Measurements from ENCODE around the gene PPIP5K1.

PPIP5K1 gene

DNA sequence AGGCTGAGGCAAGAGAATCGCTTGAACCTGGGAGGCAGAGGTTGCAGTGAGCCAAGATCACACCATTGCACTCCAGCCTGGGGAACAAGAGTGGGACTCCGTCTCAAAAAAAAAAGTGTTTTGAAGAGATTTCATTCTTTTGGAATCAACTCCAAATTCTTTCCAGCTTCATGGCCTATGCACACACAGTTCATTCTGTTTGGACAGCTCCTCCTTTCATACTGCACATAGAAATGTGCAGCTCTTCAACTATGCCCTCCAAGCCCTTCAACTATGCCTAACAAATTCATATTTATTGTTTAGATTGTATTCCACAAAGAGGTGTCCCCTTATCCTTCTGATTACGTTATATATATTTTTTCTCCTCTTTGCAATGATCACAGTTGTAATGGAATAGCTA lies 101.2 kb downstream of the PPIP5K1 start:
- DNase-seq (ENCODE audit: low read depth) = no peak

DNA sequence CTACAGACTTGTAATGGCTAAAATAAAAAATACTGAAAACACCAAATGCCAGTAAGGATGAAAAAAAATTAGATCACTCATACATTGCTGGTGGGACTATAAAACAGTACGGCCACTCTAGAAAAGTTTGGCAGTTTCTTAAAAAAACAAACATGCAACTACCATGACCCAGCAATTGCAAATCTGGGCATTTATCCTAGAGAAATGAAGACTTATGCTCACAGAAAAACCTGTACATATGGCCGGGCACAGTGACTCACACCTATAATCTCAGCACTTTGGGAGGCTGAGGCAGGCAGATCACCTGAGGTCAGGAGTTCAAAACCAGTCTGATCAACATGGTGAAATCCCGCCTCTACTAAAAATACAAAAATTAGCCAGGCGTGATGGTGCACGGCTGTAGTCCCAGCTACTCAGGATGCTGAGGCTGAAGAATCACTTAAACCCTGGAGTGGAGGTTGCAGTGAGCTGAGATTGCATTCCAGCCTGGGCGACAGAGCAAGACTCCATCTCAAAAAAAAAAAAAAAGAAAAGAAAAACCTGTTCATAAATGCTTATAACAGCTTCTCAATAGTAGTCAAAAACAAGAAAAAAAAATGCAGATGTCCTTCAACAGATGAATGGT lies 102.6 kb downstream of the PPIP5K1 start:
- no peak for DNase-seq (ENCODE audit: low read depth)

DNA sequence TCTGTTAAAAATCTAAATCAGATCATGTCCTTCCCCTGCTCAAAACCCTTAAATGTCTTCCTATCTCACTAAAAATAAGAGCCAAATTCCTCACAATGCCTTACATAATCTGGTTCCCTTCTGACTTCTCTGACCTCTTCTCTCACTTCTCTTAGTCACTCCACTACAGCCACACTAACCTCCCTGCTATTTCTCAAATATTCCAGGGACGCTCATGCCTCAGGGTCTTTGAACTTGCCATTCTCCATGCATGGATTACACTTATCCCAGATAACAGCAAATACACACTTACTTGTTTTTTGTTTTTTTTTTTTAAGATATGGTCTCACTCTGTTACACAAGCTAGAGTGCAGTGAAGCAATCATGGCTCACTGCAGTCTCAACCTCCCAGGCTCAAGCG lies 105.6 kb downstream of the PPIP5K1 start:
- DNase-seq (ENCODE audit: low read depth) = no peak

All from GM04503 (cell line).